ENCODE data around the gene IGF2R. TPM values are rescaled to one million over a fixed set of nuclear protein-coding genes. Genes with fewer than 3 reads are reported as not detected.
A peak's percentile ranks its signal among the peaks of the same experiment; 100 is the strongest.
"Not testable (repeated sequence)": the region's sequence is repeated elsewhere in the genome, so short reads cannot be mapped to it uniquely, and the experiment has no call there.

Gene IGF2R
- total RNA-seq, 1 experiment from 2014 or later: 84.3 TPM

DNA sequence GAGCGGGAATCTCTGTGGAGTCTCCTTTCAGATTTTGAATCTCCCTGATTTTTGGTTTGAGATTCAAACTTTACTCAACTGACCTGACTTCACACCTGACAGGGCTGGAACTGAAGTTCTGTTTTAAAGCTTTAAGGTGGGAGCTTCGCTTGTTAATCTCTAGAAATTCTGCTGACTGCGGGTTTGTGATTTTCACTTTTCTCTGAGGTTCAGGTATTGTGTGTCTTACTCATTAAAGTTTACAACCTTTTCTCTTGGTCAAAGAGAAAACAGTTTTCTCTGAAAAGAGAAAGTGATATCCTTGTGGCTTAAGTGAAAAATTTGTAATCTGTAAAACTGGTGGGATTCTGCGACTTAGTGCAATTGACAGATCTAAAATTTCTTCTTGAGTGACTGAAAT is 20.7 kb upstream of the IGF2R start:
- no peak for DNase-seq (ENCODE audit: extremely low read depth, low read depth)

DNA sequence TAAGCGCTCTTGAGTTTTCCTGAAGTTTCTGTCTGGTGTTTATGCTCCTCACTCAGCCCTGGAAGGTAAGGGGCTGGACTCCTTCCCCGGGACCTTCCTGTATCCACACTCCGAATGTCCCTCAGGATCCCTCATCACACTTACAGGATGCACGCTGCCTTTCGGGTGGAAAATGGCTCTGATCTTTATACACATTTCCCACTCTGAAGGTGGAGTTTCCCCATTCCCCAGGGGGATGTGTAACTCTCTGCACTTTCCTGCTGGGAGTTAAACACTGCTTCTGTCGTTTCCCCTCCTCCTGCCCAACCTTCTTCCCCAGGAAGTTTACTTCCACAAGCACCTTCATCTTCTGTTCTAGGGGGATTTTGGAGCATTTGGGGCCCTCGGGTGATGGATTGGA is 17.1 kb upstream of the IGF2R start:
- no peak for DNase-seq (ENCODE audit: extremely low read depth, low read depth)

DNA sequence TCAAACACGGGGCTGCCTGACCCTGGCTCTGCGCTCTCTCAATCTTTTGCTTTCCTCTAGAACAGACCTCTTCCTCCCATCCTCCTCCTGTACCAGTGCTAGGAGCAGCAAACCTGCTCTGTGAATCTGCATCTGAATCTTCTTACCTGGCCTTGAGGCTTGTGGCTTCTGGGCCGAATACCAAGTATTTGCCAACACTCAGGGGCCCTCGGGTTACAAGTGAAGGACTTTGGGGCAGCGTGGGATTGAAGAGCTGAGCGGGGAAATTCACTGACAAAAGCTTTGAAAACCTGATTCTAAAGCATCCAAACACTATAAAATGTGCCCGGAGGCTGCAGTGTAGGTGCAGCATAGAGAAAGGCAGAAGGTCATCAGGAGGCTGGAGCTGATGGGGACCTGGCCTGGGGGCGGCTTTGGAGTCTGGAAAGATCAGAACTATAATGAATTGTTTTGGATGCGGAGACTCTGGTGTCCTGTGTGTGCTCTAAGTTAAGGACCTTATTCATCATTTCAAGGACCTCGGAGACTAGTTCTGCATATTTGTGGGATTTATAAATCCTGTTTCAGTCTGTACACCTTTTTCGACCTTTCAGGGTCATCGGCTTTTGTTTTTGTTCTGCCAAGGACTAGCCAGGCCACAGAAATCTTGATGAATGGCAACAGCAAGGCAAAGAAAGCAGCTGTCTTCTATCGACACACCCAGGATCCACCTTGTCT is 16.4 kb upstream of the IGF2R start:
- DNase-seq (ENCODE audit: extremely low read depth, low read depth): no peak

DNA sequence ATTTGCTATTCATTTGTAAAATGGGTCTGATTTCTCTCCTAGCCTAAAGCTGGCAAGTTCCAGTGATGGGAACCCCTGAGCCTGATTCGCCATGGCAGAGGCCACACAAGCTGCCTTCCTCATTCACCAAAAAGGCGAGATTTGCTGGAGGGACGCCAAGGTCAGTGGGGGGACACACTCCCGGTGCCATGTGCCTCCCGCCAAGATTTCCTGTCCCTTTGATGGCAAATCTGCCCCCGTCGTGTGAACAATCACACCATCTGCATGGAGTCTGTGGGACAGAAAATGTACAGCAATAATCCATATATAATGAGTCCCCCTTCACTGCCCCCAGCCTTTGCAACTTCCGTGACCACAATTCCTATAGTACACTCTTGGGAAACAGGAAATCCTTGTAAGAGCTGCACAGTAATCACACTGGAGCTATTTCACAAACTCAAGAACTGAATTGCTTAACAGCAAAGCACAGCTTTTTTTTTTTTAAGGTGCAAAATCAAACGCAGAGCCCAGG is 15.7 kb upstream of the IGF2R start:
- no peak for DNase-seq (ENCODE audit: extremely low read depth, low read depth)

DNA sequence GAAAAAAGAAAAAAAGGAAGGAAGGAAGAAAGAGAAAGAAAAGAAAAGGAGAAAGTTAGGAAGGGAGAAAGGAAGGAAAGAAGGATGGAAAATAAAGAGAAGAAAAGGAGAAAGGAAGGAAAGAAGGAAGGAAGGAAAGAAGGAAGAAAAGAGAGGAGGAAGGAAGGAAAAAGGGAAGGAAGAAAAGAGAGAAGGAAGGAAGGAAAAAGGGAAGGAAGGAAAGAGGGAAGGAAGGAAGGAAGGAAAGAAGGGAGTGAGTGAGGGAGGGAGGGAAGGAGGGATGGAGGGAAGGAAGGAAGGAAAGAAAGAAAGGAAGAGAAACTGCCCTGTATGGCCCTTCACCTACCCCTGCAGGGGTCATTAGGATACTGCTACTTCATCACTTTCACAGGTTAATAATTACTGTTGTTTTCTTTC is 12.9 kb upstream of the IGF2R start:
- no peak for DNase-seq (ENCODE audit: extremely low read depth, low read depth)

DNA sequence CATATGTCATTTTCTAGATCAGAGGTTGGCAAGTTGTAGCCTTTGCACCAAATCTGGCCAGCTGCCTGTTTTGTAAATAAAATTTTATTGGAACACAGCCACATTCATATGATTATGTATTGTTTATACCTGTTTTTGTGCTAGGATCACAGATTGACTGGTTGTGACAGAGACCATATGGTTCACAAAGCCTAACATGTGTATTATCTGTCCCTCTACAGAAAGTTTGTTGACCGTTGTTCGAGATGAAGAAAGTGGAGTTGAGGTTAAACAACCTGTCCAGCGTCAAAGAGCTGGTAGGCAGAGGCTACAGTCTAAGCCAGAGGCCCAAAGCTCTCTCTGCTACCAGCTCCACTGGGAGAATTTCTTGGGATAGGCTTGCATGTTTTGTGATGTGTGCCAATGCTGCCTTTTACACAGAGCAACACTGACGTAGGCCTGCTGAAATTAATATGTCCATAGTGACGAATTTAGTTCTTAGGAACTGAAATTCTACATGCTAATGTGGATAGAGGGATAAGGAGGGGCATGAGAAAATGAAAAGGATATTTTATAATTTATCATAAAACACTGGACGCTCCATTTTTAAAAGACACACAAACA is 11.7 kb upstream of the IGF2R start:
- no peak for DNase-seq (ENCODE audit: extremely low read depth, low read depth)

DNA sequence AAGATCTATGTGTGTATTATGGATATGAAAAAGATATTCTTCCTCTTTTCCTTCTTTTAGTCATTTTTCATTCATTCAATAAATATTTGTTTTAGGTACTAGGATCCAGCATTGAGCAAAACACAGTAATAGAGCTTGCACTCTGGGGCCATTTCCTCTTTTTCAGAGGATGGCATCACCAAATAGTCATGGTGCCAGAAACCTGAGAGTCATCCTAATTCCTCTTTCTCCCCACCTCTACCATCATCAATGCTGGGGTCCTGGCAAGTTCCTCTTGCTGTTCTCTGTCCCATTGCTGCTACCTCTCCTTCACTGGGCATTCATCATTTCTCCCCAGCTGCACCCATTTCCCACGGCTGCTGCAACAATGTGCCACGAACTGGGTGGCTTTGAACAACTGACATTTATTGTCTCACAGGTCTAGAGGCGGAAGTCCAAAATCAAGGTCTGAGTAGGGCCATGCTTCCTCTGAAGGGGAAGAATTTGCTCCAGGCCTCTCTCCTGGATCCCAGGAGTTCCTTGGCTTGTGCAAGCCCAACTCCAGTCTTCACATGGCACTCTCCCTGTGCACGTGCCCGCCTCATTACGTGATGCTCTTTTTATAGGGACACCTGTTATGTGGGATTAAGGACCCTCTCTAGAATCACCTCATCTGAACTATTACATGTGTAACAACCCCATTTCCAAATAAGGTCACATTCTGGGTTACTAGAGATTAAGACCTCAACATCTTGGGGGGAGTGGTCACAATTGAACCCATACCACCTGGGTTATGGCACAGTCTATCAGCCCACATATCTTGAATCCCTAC is 9.5 kb upstream of the IGF2R start:
- DNase-seq (ENCODE audit: extremely low read depth, low read depth): no peak

DNA sequence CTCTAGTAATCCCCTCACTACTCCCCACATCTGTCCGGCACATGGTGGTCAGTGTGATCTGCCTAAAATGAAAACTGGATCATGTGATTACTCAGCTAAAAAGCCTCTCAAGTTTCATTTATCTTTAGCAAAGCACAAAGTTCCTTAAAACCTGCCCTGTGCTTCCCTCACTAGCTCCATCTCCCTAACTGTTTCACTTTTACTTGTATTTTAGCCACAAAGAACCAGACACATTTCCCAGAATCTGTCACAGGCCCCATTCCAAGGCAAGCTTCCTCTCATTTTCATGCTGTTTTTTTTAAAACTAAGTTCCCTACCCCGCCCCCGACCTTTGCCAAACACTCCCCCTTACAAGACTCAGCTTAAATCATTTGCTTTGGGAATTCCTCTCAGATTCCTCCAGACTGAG is 8.9 kb upstream of the IGF2R start:
- DNase-seq (ENCODE audit: extremely low read depth, low read depth): no peak

DNA sequence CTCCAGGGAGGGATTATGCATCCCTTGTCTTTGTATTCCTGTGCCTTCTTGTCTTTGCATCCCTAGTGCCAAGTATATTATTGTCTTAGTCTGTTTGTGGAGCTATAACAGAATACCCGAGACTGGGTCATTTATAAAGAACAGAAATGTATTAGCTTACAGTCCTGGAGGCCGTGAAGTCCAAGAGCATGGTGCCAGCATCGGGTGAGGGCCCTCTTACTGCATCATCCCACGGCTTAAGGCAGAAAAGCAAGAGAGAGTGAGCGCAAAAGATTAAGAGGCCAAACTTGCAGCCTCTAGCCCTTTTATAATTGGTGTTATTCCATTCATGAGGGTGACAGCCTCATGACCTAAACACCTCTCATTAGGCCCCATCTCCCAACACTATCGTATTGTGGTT is 8.4 kb upstream of the IGF2R start:
- DNase-seq (ENCODE audit: extremely low read depth, low read depth): no peak

DNA sequence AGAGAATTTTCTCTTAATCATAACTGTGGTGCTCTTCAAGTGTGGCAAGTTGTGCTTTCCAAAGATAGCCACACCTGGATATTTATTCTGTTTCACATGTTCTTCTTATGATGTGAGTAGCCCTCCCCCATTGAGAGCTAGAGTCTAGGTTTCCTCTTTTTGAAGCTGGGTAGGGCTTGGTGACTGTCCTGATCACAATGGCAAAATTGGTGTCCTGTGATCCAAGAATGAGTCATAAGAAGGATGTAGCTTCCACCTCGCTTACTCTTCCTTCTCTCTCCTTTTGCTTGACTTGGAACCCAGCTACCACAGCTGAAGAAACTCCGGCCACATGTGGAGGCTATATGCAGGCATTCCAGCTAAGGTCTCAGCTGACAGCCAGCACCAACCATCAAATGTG is 7.4 kb upstream of the IGF2R start:
- DNase-seq (ENCODE audit: extremely low read depth, low read depth): no peak

DNA sequence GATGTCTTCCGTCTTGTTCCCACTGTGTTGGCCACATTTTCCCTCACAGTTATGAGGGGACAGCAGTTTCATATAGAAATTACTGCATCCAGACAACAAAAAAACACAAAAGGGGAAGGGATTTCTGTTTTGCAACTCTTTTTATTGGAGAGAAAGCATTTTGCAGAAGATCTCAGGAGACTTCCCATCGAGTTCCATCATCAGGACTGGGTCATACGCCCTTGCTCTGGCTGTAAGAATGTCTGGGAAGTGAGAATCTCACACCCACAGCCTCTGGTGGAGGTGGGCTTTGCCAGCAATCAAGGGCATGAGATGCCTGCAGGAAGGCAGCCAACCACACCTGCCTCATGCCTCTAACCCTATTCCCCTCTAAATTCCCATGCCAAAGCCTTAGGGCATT is 5.8 kb upstream of the IGF2R start:
- no peak for DNase-seq (ENCODE audit: extremely low read depth, low read depth)

DNA sequence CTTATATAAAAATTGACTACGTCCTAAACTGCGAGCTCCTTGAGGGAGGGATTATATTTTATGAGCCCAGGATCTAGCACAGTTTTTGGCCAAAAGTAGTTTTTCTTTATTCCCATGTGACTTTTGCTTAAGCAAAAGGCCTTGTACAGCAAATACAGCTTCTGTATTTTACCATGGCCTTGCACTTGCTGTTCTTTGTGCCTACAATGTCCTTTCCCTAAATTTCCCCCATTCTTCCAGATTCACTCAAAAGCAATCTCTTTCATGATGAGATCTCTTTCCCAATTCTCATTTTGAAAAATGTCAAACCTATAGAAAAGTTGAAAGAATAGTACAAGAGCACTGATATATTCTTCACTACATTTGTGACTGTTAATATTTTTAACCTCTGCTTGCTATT is 4.8 kb upstream of the IGF2R start:
- no peak for DNase-seq (ENCODE audit: extremely low read depth, low read depth)

DNA sequence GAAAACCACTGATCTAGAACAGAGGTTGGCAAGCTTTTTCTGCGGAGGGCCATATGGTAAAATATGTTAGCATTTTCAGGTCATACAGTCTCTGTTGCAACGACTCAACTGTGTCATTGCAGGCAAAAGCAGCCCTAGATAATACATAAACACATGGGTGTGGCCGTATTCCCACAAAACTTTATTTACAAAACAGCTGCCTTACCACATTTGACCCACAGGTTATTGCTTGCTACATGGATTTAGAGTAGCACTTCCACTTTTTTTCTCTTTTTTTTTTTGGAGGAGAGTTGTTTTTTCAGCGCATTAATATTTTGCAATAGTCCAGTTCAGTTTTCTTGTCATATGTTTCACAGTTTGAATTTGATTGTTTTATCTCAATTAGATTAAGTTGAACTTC is 2.5 kb upstream of the IGF2R start:
- DNase-seq (ENCODE audit: extremely low read depth, low read depth): no peak

DNA sequence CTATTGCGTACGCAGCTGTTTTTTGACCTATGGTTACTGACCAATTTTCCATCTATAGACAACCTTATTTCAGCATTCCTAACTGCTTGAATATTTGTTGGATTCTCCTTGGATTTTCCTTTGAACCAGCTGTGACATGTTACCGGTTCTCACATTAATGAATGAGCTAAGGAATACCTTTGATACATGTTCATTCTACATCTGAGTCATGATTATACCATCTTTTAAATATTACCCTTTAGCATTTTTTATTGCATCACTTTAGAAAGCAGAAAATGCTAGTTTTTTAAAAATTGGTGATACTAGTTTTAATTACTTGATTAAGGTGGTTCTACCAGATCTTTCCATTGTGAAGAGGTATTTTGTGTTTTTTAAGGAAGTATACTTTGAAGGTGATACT is 1.9 kb upstream of the IGF2R start:
- no peak for DNase-seq (ENCODE audit: extremely low read depth, low read depth)

DNA sequence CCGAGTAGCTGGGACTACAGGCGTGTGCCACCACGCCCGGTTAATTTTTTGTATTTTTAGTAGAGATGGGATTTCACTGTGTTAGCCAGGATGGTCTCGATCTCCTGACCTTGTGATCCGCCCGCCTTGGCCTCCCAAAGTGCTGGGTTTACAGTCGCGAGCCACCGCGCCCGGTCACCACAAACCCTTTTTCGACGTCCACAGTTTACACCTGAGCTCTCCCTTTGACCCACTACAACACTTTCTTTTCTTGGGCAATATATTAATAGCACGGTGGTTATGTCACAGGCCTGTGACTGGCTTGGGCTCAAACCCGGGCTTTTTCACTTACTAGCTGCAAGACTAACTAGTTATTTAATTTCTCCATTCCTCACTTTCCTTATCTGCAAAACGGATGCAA is 1.3 kb upstream of the IGF2R start:
- not testable (repeated sequence) for DNase-seq (ENCODE audit: extremely low read depth, low read depth)

DNA sequence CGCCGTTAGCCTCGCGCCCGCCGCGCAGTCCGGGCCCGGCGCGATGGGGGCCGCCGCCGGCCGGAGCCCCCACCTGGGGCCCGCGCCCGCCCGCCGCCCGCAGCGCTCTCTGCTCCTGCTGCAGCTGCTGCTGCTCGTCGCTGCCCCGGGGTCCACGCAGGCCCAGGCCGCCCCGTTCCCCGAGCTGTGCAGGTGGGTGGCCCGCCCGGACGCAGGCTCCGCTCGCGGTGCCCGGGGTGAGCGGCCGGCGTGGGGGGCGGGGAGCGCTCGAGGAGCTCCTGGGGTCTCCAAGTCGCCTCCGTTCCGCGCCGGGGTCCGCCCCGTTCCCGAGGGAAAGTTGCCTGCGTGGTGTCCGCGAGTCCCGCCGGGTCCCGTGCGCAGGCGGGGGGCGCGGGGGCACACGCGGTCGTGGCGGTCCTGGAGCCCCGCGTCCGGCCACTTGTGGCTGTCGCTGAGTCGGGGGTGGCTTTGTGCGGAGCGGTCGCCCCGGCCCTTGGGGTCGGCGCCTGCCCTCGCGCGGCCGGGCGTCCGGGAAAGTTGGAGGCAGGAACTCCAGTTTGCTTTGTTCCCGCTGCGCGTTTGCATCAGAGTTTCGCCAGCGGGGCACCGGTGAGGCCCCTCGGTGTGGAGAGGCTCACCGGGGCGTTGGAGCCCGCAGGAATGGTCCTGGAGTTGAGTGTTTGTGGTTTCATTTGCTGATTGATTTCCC is 476 bp downstream of the IGF2R start:
- no peak for DNase-seq (ENCODE audit: extremely low read depth, low read depth)

DNA sequence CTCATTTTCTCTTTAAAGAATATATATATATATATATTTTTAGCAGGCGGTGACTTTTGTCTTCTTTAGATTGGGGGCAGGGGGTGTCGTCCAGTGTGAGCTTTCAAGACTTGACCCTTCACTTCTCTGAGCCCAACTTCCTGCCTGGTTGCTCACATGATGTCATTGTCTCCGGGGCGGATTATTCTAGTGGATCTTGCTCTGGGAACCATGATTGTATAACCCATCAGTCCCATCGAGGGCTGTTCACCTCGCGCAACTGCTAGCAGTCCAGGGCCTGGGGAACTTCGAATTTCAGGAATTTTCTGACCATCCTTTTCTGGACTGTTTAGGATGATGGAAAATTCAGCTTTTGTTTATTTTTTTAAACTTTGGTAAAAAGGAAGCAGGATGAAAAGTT is 1.0 kb downstream of the IGF2R start:
- peak; percentile 48 for DNase-seq (ENCODE audit: extremely low read depth, low read depth)

DNA sequence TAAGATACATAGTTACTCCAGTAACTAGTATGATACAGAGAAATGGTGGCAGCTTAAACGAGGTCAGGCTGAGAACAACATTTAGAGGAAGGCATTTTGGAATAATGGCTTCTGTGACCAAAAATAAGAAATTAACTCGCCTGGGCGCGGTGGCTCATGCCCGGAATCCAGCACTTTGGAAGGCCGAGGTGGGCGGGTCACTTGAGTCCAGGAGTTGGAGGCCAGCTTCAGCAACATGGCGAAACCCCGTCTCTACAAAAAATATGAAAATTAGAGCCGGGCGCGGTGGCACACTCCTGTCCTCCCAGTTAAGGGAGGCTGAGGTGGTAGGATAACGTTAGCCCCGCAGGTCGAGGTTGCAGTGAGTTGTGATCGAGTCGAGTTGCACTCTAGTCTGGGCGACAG is 1.8 kb downstream of the IGF2R start:
- DNase-seq (ENCODE audit: extremely low read depth, low read depth): no peak

DNA sequence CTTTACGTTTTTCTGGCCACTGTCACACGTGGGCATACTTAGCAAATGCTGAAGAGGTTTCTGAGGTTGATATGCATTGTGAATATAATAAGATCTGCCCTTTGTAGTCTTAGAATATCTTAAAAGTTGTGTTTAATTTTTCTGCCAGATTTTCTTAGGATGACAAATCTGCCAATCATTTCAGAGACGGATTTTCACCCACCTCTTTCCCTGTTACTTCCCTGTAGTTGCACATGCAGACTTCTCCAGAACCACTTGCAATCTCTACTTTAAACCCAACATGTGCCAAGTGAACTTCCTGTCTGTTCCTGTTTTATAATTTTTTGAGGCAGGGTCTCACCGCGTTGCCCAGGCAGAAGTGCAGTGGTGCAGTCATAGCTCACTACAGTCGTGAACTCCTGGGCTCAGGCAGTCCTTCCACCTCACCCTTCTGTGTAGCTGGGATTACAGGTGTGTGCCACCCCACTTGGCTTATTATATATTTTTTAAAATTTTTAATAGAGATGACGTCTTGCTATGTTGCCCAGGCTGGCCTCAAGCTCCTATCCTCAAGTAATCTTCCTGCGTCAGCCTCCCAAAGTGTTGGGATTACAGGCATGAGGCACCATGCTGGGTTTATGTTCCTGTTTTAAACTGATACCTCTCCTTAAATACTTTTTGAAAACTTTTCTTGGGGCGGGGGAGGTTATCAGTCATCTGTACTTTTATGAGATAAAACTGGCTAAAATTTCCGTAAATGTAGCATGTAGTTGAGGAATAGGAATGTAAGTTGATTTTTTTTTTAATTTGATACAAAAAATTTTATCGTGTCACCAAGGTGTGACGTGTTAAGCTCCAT is 2.7 kb downstream of the IGF2R start:
- no peak for DNase-seq (ENCODE audit: extremely low read depth, low read depth)

Data from NCI-H460 (cell line).